Measurements from ENCODE around the gene GCSH. TPM values are rescaled to one million over a fixed set of nuclear protein-coding genes. Genes with fewer than 3 reads are reported as not detected.

GCSH gene
- total RNA-seq, 2 experiments from 2014 or later: 11.7 to 42.5 TPM

GRCh38 chr16:81128726-81129524 is 32.7 kb upstream of the GCSH start:
- no peaks in the 10 kb centered on the region for H3K36me3 ChIP-seq (ENCODE audit: insufficient read depth, low read length)
- ChIA-PET POLR2A (no interaction called here), CTCF (ENCODE audit: unreplicated experiment) (no interaction called here)
- no peaks in the 10 kb centered on the region for H3K79me2 ChIP-seq (ENCODE audit: insufficient read depth, low read depth, low read length)
- no peak for DNase-seq (ENCODE audit: low spot score)
- BruUV-seq (replicated peaks): no TSS peak
- H4K20me1 ChIP-seq (ENCODE audit: insufficient read depth, low read length): no peaks in the 10 kb centered on the region
- no peaks in the 10 kb centered on the region for H3K9me2 ChIP-seq (ENCODE audit: insufficient read depth, low read length)
- H3K9me3 ChIP-seq (ENCODE audit: low read length): no peaks in the 10 kb centered on the region
- TF ChIP-seq EZH2phosphoT487 (IDR thresholded peaks at IDR 0.05; ENCODE audit: borderline replicate concordance, low read depth, low read length): no peak
- TF ChIP-seq CTCF (conservative IDR thresholded peaks at IDR 0.05; ENCODE audit: low read length): no peak
- H3K4me1 ChIP-seq (ENCODE audit: insufficient read depth, low read length, poor library complexity, severe bottlenecking): no peaks in the 10 kb centered on the region
- no peak overlapping the region for H3K4me3 ChIP-seq (ENCODE audit: low read depth, low read length, poor library complexity, severe bottlenecking)
- H3K27ac ChIP-seq (ENCODE audit: low read depth, low read length, poor library complexity, severe bottlenecking): no peak overlapping the region
- H3K4me2 ChIP-seq (ENCODE audit: low read length): no peak overlapping the region
- no peak overlapping the region for H2AFZ ChIP-seq (ENCODE audit: low read length)
- intact Hi-C loops (cut with micrococcal nuclease; ENCODE audit: unreplicated experiment): no loop called here

GRCh38 chr16:81127051-81127450 is 30.9 kb upstream of the GCSH start:
- CTCF ChIA-PET (ENCODE audit: unreplicated experiment): no interaction called here
- no peaks in the 10 kb centered on the region for H4K20me1 ChIP-seq (ENCODE audit: insufficient read depth, low read length)
- no peaks in the 10 kb centered on the region for H3K36me3 ChIP-seq (ENCODE audit: insufficient read depth, low read length)
- no peaks in the 10 kb centered on the region for H3K9me3 ChIP-seq (ENCODE audit: low read length)
- H3K27ac ChIP-seq (ENCODE audit: low read depth, low read length, poor library complexity, severe bottlenecking): no peak overlapping the region
- no TSS peak for BruUV-seq (replicated peaks)
- intact Hi-C loops (cut with micrococcal nuclease; ENCODE audit: unreplicated experiment): no loop called here
- no peak for TF ChIP-seq CTCF (conservative IDR thresholded peaks at IDR 0.05; ENCODE audit: low read length)
- no peak for TF ChIP-seq EZH2phosphoT487 (IDR thresholded peaks at IDR 0.05; ENCODE audit: borderline replicate concordance, low read depth, low read length)
- H3K79me2 ChIP-seq (ENCODE audit: insufficient read depth, low read depth, low read length): no peaks in the 10 kb centered on the region
- no peaks in the 10 kb centered on the region for H3K9me2 ChIP-seq (ENCODE audit: insufficient read depth, low read length)
- H3K4me2 ChIP-seq (ENCODE audit: low read length): no peak overlapping the region
- H2AFZ ChIP-seq (ENCODE audit: low read length): no peak overlapping the region
- DNase-seq (ENCODE audit: low spot score): no peak
- POLR2A ChIA-PET: no interaction called here
- H3K4me3 ChIP-seq (ENCODE audit: low read depth, low read length, poor library complexity, severe bottlenecking): no peak overlapping the region
- H3K4me1 ChIP-seq (ENCODE audit: insufficient read depth, low read length, poor library complexity, severe bottlenecking): no peaks in the 10 kb centered on the region

GRCh38 chr16:81123092-81123852 is 27.1 kb upstream of the GCSH start:
- POLR2A ChIA-PET: no interaction called here
- no peaks in the 10 kb centered on the region for H3K36me3 ChIP-seq (ENCODE audit: insufficient read depth, low read length)
- intact Hi-C loops (cut with micrococcal nuclease; ENCODE audit: unreplicated experiment): no loop called here

More at GRCh38 chr16:81123092-81123852, 27.1 kb upstream of the GCSH start:
- CTCF ChIA-PET (ENCODE audit: unreplicated experiment): no interaction called here
- Histone ChIP-seq H4K20me1 (ENCODE audit: insufficient read depth, low read length) (no peaks in the 10 kb centered on the region), H3K9me3 (ENCODE audit: low read length) (no peaks in the 10 kb centered on the region), H3K27ac (ENCODE audit: low read depth, low read length, poor library complexity, severe bottlenecking) (no peak overlapping the region), H2AFZ (ENCODE audit: low read length) (no peak overlapping the region), H3K4me1 (ENCODE audit: insufficient read depth, low read length, poor library complexity, severe bottlenecking) (peaks cover 10% of the 10 kb centered on the region), H3K9me2 (ENCODE audit: insufficient read depth, low read length) (no peaks in the 10 kb centered on the region), H3K4me2 (ENCODE audit: low read length) (no peak overlapping the region), H3K79me2 (ENCODE audit: insufficient read depth, low read depth, low read length) (no peaks in the 10 kb centered on the region), H3K4me3 (ENCODE audit: low read depth, low read length, poor library complexity, severe bottlenecking) (no peak overlapping the region)
- no TSS peak for BruUV-seq (replicated peaks)
- TF ChIP-seq EZH2phosphoT487 (IDR thresholded peaks at IDR 0.05; ENCODE audit: borderline replicate concordance, low read depth, low read length) (no peak), CTCF (conservative IDR thresholded peaks at IDR 0.05; ENCODE audit: low read length) (no peak)
- DNase-seq (ENCODE audit: low spot score): no peak
